IMR-90 (cell line): ENCODE data around the gene LRRC72. TPM values are rescaled to one million over a fixed set of nuclear protein-coding genes. Genes with fewer than 3 reads are reported as not detected.

Source experiments
- ATAC-seq: fragments of 200-7000 bp; cut with Tn5 transposase; 2 replicates; pipeline ENCODE4 v1.9.1; 2020; ENCODE audit warnings: low read depth, mild to moderate bottlenecking, moderate library complexity
- BruUV-seq: library from RNA; stranded (reverse); fragments of 400-500 nt; replicated peaks from 2 replicates; lab custom pipeline; 2021; lab: Mats Ljungman, UMichigan
- CTCF ChIA-PET: fragments of 300-600 bp; formaldehyde crosslinking; extraction: SDS; loops from one replicate; lab custom pipeline; 2021; ENCODE audit warnings: antibody characterized with exemption; lab: Yijun Ruan, JAX
- POLR2A ChIA-PET: fragments of 300-600 bp; sonication (Branson Sonifier 250); formaldehyde crosslinking; loops from one replicate; lab custom pipeline; 2022; ENCODE audit warnings: antibody characterized with exemption; ENCODE audit not compliant: unreplicated experiment; lab: Charles Lee
- DNase-seq: peaks from one replicate; pipeline ENCODE4 v3.0.0; 2013
- H2AFZ ChIP-seq: replicated peaks from 2 replicates; pipeline ENCODE3; 2013; ENCODE audit warnings: low read length, mild to moderate bottlenecking; ENCODE audit not compliant: poor library complexity
- H2AK5ac ChIP-seq: 2 replicates; pipeline ENCODE4 v1.6.1; 2013; ENCODE audit warnings: low read depth, low read length, inconsistent platforms
- H2AK9ac ChIP-seq: replicated peaks from 2 replicates; pipeline ENCODE3; 2013; ENCODE audit warnings: mild to moderate bottlenecking, low read depth, low read length, moderate library complexity; ENCODE audit not compliant: poor library complexity
- H2BK120ac ChIP-seq: 2 replicates; pipeline ENCODE4 v1.6.1; 2013; ENCODE audit warnings: low read depth, low read length, inconsistent platforms
- H2BK15ac ChIP-seq: 3 replicates; pipeline ENCODE4 v1.6.1; 2013; ENCODE audit warnings: low read depth, low read length, inconsistent platforms
- H2BK20ac ChIP-seq: 2 replicates; pipeline ENCODE4 v1.6.1; 2013; ENCODE audit warnings: low read depth, mild to moderate bottlenecking, inconsistent platforms, low read length, moderate library complexity
- H2BK5ac ChIP-seq: 2 replicates; pipeline ENCODE4 v1.6.1; 2013; ENCODE audit warnings: mild to moderate bottlenecking, low read depth, low read length, inconsistent platforms; ENCODE audit not compliant: poor library complexity, severe bottlenecking
- H3K14ac ChIP-seq: replicated peaks from 2 replicates; pipeline ENCODE4 v1.6.1; 2013; ENCODE audit warnings: low read depth, low read length, inconsistent platforms
- H3K18ac ChIP-seq: 2 replicates; pipeline ENCODE4 v1.6.1; 2013; ENCODE audit warnings: low read depth, low read length, control low read depth
- H3K23ac ChIP-seq: 2 replicates; pipeline ENCODE4 v1.6.1; 2013; ENCODE audit warnings: low read depth, low read length, inconsistent platforms
- H3K27ac ChIP-seq: 2 replicates; pipeline ENCODE4 v1.5.1; 2013; ENCODE audit warnings: mild to moderate bottlenecking, control low read depth, low read length; ENCODE audit not compliant: insufficient read depth
- H3K27me3 ChIP-seq: 2 replicates; pipeline ENCODE4 v1.6.1; 2013; ENCODE audit warnings: low read length; ENCODE audit not compliant: control insufficient read depth, insufficient read depth
- H3K36me3 ChIP-seq: 2 replicates; pipeline ENCODE4 v1.6.1; 2013; ENCODE audit warnings: low read length, mixed read lengths; ENCODE audit not compliant: control insufficient read depth, insufficient read depth
- H3K4ac ChIP-seq: 2 replicates; pipeline ENCODE4 v1.6.1; 2013; ENCODE audit warnings: low read depth, low read length, inconsistent platforms
- H3K4me1 ChIP-seq: 2 replicates; pipeline ENCODE4 v1.6.1; 2013; ENCODE audit warnings: low read length, mixed read lengths; ENCODE audit not compliant: control insufficient read depth, insufficient read depth
- H3K4me2 ChIP-seq: 2 replicates; pipeline ENCODE4 v1.6.1; 2013; ENCODE audit warnings: low read depth, mild to moderate bottlenecking, control low read depth, low read length, moderate library complexity
- H3K4me3 ChIP-seq: 2 replicates; pipeline ENCODE4 v1.5.1; 2013; ENCODE audit warnings: low read depth, mild to moderate bottlenecking, control low read depth, low read length, moderate library complexity; ENCODE audit not compliant: insufficient read depth
- H3K56ac ChIP-seq: 2 replicates; pipeline ENCODE4 v1.6.1; 2013; ENCODE audit warnings: low read length, inconsistent platforms; ENCODE audit not compliant: insufficient read depth; ENCODE audit errors: extremely low read depth
- H3K79me1 ChIP-seq, 2 experiments: 2 replicates each; pipeline ENCODE4 v1.6.1; 2013; ENCODE audit warnings: low read length in 2 of 2, inconsistent platforms in 1 of 2, low read depth in 1 of 2
- H3K9ac ChIP-seq: 2 replicates; pipeline ENCODE4 v1.6.1; 2013; ENCODE audit warnings: low read depth, low read length, control low read depth
- H3K9me1 ChIP-seq: 2 replicates; pipeline ENCODE4 v1.6.1; 2013; ENCODE audit warnings: low read length, inconsistent platforms; ENCODE audit not compliant: insufficient read depth
- H3K9me3 ChIP-seq: 2 replicates; pipeline ENCODE4 v1.6.1; 2013; ENCODE audit warnings: low read length; ENCODE audit not compliant: control insufficient read depth, insufficient read depth
- H4K20me1 ChIP-seq: 2 replicates; pipeline ENCODE4 v1.6.1; 2013; ENCODE audit warnings: low read length, inconsistent platforms; ENCODE audit not compliant: insufficient read depth
- H4K5ac ChIP-seq: 2 replicates; pipeline ENCODE4 v1.6.1; 2013; ENCODE audit warnings: mild to moderate bottlenecking, low read depth, low read length, control low read depth
- H4K8ac ChIP-seq, 2 experiments: 2 replicates each; pipeline ENCODE4 v1.6.1; 2013; ENCODE audit warnings: low read depth in 2 of 2, low read length in 2 of 2, control low read depth in 1 of 2, inconsistent platforms in 1 of 2
- H4K91ac ChIP-seq: 2 replicates; pipeline ENCODE4 v1.6.1; 2013; ENCODE audit warnings: low read depth, low read length, inconsistent platforms; ENCODE audit not compliant: insufficient read depth
- BHLHE40 ChIP-seq: fragments of 150-350 bp; IDR thresholded peaks from 2 replicates; pipeline ENCODE4 v1.6.1; 2016; ENCODE audit warnings: mild to moderate bottlenecking, low read depth, low read length
- CEBPB ChIP-seq: IDR thresholded peaks from 2 replicates; pipeline ENCODE4 v1.6.1; 2012; ENCODE audit warnings: low read depth, low read length, improper control_type of control experiment
- CHD1 ChIP-seq: IDR thresholded peaks from 2 replicates; pipeline ENCODE4 v1.6.1; 2012; ENCODE audit warnings: low read depth, low read length, improper control_type of control experiment
- CTCF ChIP-seq: conservative IDR thresholded peaks from 2 replicates; pipeline ENCODE4 v1.5.1; 2012; ENCODE audit warnings: mild to moderate bottlenecking, low read depth, low read length, improper control_type of control experiment
- ELK1 ChIP-seq: fragments of 150-350 bp; IDR thresholded peaks from 2 replicates; pipeline ENCODE4 v1.6.1; 2016; ENCODE audit warnings: low read depth, mild to moderate bottlenecking, low read length, moderate library complexity, borderline replicate concordance
- FOS ChIP-seq: fragments of 150-350 bp; IDR thresholded peaks from 2 replicates; pipeline ENCODE4 v1.6.1; 2016; ENCODE audit warnings: low read depth, low read length
- MAFK ChIP-seq: IDR thresholded peaks from 2 replicates; pipeline ENCODE4 v1.6.1; 2012; ENCODE audit warnings: low read depth, low read length, improper control_type of control experiment
- MAZ ChIP-seq: IDR thresholded peaks from 2 replicates; pipeline ENCODE4 v1.6.1; 2012; ENCODE audit warnings: low read depth, mild to moderate bottlenecking, low read length, improper control_type of control experiment, moderate library complexity, borderline replicate concordance
- MXI1 ChIP-seq: IDR thresholded peaks from 2 replicates; pipeline ENCODE4 v1.6.1; 2012; ENCODE audit warnings: low read depth, mild to moderate bottlenecking, low read length, moderate library complexity, borderline replicate concordance
- NFE2L2 ChIP-seq: fragments of 150-350 bp; IDR thresholded peaks from 2 replicates; pipeline ENCODE4 v1.6.1; 2016; ENCODE audit warnings: low read depth, mild to moderate bottlenecking, low read length
- POLR2A ChIP-seq: IDR thresholded peaks from 2 replicates; pipeline ENCODE4 v1.6.1; 2012; ENCODE audit warnings: mild to moderate bottlenecking, low read depth, low read length
- RAD21 ChIP-seq: IDR thresholded peaks from 2 replicates; pipeline ENCODE4 v1.6.1; 2012; ENCODE audit warnings: low read length, improper control_type of control experiment
- RCOR1 ChIP-seq: IDR thresholded peaks from 2 replicates; pipeline ENCODE4 v1.6.1; 2012; ENCODE audit warnings: mild to moderate bottlenecking, low read length, improper control_type of control experiment; ENCODE audit not compliant: insufficient replicate concordance
- RFX5 ChIP-seq: IDR thresholded peaks from 2 replicates; pipeline ENCODE4 v1.8.0; 2012; ENCODE audit warnings: low read depth, mild to moderate bottlenecking, low read length, moderate library complexity
- SMC3 ChIP-seq: fragments of 150-350 bp; IDR thresholded peaks from 2 replicates; pipeline ENCODE4 v1.6.1; 2016; ENCODE audit warnings: low read depth, mild to moderate bottlenecking, antibody characterized with exemption, low read length, moderate library complexity
- WGBS, 2 experiments: methylation state at CpG; one replicate each; pipeline versions ENCODE4 v1.1.5 to v1.1.7; 2013; ENCODE audit warnings: missing lambda C conversion rate in 2 of 2; ENCODE audit not compliant: insufficient read length in 1 of 2; ENCODE audit errors: extremely low coverage in 2 of 2; 5-methylcytosine and 5-hydroxymethylcytosine counted together
- dilution Hi-C: fragments of 300-500 bp; cut with HindIII; formaldehyde crosslinking; loops from one replicate; pipeline ENCODE4 v1.14.3; 2018; ENCODE audit warnings: low sequenced_read_pairs; ENCODE audit not compliant: unreplicated experiment
- in situ Hi-C: fragments of 300-500 bp; cut with MboI; formaldehyde crosslinking; loops from 3 replicates; pipeline ENCODE4 v1.14.3; 2019; ENCODE audit warnings: low sequenced_read_pairs, inconsistent platforms, mixed read lengths
- intact Hi-C: fragments of 100-400 bp; cut with micrococcal nuclease; formaldehyde crosslinking; loops from 2 replicates; pipeline ENCODE4 v1.10.0; 2022
- polyA plus RNA-seq, 3 experiments: library from polyadenylated mRNA; depleted of rRNA; stranded (reverse); fragments of >200 nt; gene quantifications; 2 replicates each; pipeline ENCODE4 v1.2.3, GENCODE V29; 2012; ENCODE audit warnings: low replicate concordance in 1 of 3
- total RNA-seq: library from RNA; depleted of rRNA; stranded (reverse); fragments of >200 nt; gene quantifications from 2 replicates; pipeline ENCODE4 v1.2.3, GENCODE V29; 2012
- TF ChIP-seq, protein P1 (sequence below): fragments of 150-350 bp; IDR thresholded peaks from 2 replicates; pipeline ENCODE4 v1.6.1; 2017; ENCODE audit warnings: mild to moderate bottlenecking, antibody characterized with exemption, low read length, low read depth

LRRC72 gene
- total and polyA plus RNA-seq, 2 of the 4 experiments (the other 2 are of a cell fraction), result not detected

DNA sequence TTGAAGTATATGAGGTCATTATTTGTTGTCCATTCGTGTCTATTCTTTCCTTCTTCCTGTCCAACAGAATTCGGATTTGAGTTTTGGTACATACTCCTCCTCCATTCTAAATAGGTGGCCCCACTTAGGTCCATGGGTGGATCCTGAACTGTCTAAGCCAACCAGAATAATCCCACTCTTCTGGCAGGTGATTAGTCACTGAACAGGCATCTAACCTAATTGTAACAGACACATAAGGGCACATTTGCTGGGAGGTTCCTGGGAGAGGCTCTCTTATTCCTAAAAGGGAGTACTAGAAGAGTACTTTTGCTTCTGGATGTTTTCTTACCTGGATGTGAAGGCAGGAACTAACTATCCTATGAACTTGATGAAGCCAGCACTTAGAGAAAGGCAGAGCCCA is 16.8 kb downstream of the LRRC72 start:
- 60% methylated on average over 1 of the region's 2 CpGs; no CpG with 5 or more reads in 1 of the 2 experiments for WGBS, 2 experiments
- no peak overlapping the region for H2AK5ac ChIP-seq
- TF ChIP-seq ELK1 (no peak), BHLHE40 (no peak), RFX5 (no peak), MXI1 (no peak), CHD1 (no peak), CTCF (no peak), NFE2L2 (no peak), RCOR1 (no peak), FOS (no peak), CEBPB (no peak), POLR2A (no peak), SMC3 (no peak), RAD21 (no peak), MAFK (no peak), MAZ (no peak)
- TF ChIP-seq, protein P1, sequence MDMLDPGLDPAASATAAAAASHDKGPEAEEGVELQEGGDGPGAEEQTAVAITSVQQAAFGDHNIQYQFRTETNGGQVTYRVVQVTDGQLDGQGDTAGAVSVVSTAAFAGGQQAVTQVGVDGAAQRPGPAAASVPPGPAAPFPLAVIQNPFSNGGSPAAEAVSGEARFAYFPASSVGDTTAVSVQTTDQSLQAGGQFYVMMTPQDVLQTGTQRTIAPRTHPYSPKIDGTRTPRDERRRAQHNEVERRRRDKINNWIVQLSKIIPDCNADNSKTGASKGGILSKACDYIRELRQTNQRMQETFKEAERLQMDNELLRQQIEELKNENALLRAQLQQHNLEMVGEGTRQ, result no peak
- H3K14ac ChIP-seq, result no peak overlapping the region
- intact Hi-C loops (no loop called here), dilution Hi-C loops (no loop called here), in situ Hi-C loops (no loop called here)
- no peaks in the 10 kb centered on the region for H3K4me1 ChIP-seq
- no peaks in the 10 kb centered on the region; the same call in 1 of the 2 replicates for H3K27me3 ChIP-seq
- H2AFZ ChIP-seq, result no peak overlapping the region
- no peaks in the 10 kb centered on the region for H3K36me3 ChIP-seq
- no peaks in the 10 kb centered on the region for H4K20me1 ChIP-seq
- no peaks in the 10 kb centered on the region for H3K9me3 ChIP-seq
- no peak overlapping the region for H3K4ac ChIP-seq
- no peak overlapping the region for H2BK120ac ChIP-seq
- H2AK9ac ChIP-seq, result no peak overlapping the region
- ATAC-seq (no peak), DNase-seq (no peak)
- H3K27ac ChIP-seq, result no peak overlapping the region
- BruUV-seq, result no TSS peak
- no peak overlapping the region for H2BK20ac ChIP-seq
- H4K5ac ChIP-seq, result no peak overlapping the region
- ChIA-PET POLR2A (no interaction called here), CTCF (interaction anchor here (1.1 kb wide), 1 partner anchor 21 kb away, joined by 3 read pairs; no protein-coding TSS in a partner anchor)
- no peak overlapping the region for H4K91ac ChIP-seq
- H2BK5ac ChIP-seq, result no peak overlapping the region
- no peak overlapping the region for H3K56ac ChIP-seq
- no peaks in the 10 kb centered on the region for H3K9me1 ChIP-seq
- no peak overlapping the region for H2BK15ac ChIP-seq
- H3K79me1 ChIP-seq, result no peaks in the 10 kb centered on the region
- H3K4me3 ChIP-seq, result no peak overlapping the region
- no peak overlapping the region for H4K8ac ChIP-seq
- H3K9ac ChIP-seq, result no peak overlapping the region
- H3K4me2 ChIP-seq, result no peak overlapping the region
- no peak overlapping the region for H3K23ac ChIP-seq
- no peak overlapping the region for H3K18ac ChIP-seq
